NCI-H510A (cell line): ENCODE results near the gene ANKRD23.
A peak's percentile ranks its signal among the peaks of the same experiment; 100 is the strongest.
"Not testable (repeated sequence)": the region's sequence is repeated elsewhere in the genome, so short reads cannot be mapped to it uniquely, and the experiment has no call there.

ENCODE experiments used
- DNase-seq: peaks from one replicate; lab custom pipeline; 2025; lab: John Stamatoyannopoulos, UW

Gene ANKRD23

DNA sequence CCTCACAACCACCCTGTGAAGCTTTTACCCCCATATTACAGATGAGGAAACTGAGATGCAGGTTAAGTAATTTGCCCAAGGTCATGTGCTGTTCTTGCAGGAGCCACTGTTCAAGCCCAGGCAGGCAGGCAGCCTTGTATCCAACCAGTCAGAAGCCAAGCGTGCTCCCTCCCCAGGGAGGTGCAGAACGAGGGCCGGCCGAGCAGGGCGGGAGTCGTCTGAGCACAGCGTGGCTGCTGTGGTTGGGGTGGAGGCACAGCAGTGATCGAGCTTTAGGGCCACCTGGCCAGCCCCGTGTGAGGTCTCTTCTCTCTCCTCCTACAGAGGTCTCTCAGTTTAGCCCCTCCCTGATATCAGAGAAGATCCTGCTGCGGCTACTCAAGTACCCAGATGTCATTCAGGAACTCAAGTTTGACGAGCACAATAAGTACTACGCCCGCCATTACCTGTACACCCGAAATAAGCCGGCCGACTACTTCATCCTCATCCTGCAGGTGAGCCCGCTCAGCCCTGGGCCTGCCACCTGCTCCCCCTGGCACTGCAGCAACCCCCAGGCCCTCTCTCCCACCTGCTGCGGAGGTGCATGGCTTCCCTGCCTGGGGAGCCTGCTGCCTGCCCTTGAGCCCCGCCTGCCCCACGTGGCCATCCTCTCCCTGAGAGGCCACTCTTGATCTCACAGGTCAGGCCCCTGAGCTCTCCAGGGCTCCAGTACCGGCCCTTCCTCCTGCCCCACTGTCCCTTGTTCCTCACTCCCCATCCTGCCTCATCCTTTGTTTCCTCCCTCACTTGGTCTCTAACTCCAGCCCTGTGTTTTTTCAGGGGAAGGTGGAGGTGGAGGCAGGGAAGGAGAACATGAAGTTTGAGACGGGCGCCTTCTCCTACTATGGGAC, 44.8 kb downstream of the ANKRD23 start:
- DNase-seq, result peak; percentile 53

DNA sequence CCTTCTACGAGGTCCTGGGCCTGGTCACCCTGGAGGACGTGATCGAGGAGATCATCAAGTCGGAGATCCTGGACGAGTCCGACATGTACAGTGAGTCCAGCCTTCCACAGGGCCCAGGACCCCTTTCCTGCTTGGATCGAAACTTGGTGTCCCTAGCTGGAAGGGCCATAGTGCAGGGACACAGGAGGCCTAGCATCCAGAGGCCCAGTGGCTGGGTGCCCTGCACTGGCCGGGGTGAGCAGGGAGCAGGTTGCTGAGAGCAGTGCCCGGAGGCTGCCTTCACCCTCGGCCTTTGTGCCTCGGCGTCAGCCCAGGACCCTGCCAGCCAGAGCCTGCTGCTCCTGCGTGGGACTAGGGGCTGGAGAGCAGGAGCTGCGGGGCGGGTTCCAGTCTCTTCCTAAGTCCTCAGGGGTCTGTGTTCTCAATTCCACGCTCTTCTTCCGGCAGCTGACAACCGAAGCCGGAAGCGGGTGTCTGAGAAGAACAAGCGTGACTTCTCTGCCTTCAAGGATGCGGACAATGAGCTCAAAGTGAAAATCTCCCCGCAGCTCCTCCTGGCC, 46.7 kb downstream of the ANKRD23 start:
- DNase-seq, result no peak

DNA sequence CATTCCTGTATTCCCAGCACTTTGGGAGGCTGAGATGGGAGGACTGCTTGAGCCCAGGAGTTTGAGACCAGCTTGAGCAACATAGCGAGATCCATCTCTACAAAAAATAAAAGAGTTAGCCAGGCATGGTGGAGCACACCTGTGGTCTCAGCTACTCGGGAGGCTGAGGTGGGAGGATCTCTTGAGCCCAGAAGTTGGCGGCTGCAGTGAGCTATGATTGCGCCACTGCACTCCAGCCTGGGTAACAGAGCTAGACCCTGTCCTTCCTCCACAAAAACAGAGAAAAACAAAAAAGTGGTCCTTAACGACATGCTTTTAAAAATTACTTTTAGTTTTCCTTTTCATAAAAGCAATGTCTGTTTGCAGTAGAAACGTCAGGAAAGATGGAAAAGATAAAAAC, 47.3 kb downstream of the ANKRD23 start:
- DNase-seq, result not testable (repeated sequence)

DNA sequence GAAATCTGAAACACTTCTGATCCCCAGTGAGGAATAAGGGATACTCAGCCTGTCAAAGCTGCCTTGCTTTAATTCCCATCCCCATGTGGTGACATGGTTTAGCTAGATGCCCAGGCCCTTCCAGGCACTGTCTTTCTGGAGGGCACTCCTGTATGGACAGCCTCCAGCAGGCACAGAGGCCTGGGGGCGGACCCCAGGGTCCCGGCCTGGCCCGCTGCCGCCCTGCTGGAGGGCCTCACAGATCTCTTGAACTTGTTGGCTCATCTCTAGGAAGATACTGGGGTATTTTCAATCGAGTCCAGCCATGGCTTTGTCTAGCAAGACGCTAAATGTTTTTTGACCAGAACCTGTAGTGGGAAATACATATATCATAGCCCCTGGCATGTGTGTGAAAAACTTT, 48.7 kb downstream of the ANKRD23 start:
- DNase-seq, result no peak

DNA sequence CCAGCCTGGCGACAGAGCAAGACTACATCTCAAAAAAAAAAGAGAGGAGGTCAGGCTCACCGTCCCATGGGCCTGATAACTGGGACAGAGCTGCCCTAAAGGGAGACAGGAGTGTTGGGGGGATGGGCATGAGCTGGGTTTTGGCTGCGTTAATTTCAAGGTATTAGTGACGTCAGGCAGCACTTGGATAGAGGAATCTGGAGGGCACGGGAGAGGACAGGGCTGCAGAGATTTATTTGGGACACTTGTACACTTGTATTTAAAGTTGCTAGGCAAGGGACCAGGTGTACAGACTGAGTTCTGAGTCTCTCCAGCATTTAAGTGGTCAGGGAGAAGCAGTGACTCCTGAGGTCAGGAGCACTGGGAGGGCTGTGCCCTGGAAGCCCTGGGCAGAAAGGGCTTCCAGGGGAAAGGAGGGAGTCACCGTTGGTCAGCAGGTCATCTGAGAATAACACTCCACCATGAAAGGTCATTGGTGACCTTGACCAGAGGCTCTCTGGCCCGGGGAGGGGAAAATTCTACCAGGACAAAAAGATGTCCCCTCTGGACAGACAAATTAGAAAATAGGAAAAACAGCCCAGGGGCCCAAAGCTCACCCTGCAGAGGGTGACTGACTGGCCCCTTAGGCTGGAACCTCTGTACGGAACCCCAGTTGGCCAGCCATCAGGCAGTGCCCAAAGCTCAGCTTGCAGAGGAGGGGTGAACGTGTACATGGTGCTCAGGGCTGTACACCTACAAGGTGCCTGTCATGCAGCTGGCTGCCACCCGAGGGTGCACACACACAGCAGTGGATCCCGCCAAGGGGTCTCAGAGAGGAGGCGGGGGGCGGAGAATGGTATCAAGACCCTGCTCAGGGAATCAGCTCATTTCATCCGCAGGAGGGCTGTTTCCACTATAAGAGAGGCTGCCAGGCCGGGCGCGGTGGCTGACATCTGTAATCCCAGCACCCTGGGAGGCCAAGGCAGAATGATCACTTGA, 50.8 kb downstream of the ANKRD23 start:
- DNase-seq, result no peak

DNA sequence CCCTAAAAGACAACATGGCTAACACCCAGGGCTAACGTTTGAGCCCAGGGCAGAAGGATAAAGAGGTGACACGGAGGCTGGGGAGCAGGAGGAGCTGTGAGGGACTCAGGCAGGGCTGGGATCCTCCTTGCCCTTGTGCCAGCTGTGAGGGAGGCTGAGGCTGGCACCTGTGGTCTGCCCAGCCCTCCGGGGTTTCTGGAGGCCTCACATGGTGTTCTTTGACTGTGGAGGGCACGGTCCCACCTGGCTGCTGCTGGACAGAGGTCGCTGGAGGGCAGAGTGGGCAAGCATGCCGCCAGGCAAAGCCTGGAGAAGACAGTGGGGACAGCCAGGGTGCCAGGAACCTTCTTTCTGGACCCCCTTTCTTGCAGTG, 54.6 kb downstream of the ANKRD23 start:
- no peak for DNase-seq

DNA sequence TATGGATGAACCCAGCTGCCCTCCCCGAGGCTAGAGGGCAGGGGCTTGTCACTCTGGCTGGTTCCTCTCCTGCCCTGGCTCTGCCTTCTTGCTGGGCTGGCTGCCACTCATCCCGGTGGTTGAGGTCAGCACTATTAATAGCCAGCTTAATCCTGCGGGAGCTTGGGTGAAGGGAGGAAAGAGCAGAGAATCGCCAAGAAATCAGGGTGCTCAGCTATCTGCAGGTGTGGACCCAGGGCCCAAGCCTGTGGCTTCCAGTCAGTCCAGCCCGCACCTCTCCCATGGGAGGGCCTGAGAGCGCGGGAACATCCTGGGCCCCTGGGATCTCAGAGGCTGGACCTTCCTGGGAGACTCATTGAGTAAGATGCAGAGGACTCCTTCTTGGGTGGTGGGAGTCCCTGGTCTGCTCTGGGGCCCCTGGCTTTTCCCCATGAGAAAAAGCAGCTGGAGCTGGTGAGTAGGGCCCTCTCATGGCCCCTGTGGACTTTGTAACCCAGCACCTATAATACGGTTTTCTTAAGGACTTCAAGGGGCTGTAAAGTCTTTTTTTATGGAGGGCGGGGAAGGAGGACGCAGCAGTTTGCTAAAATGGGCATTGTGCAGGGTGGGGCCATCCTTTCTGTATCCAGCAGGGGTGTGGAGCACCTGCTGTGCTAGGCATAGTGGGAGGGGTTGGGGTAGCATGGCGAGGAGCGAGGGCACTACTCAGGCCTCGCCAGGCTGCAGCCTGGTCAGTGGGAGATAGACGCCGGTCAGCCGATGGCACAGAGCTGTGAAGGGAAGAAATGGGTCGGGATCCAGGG, 55.2 kb downstream of the ANKRD23 start:
- peak; percentile 9 for DNase-seq
